HCT116 (cell line): ENCODE data around the gene GSG1L. TPM values are rescaled to one million over a fixed set of nuclear protein-coding genes. Genes with fewer than 3 reads are reported as not detected.

Experiments used
- ATAC-seq: fragments of 200-7000 bp; cut with Tn5 transposase; 2 replicates; pipeline ENCODE4 v1.9.1; 2020; ENCODE audit warnings: mild to moderate bottlenecking, moderate library complexity
- BruUV-seq: library from RNA; stranded (reverse); fragments of 400-500 nt; replicated peaks from 2 replicates; lab custom pipeline; 2021; lab: Mats Ljungman, UMichigan
- CTCF ChIA-PET: fragments of 300-600 bp; sonication (Branson Sonifier 250); formaldehyde crosslinking; loops from one replicate; lab custom pipeline; 2021; ENCODE audit warnings: antibody characterized with exemption; lab: Charles Lee
- POLR2A ChIA-PET: fragments of 300-600, 350-600 bp; sonication (Branson Sonifier 250); formaldehyde crosslinking; loops from one replicate; lab custom pipeline; 2021; ENCODE audit warnings: antibody characterized with exemption; lab: Charles Lee
- RAD21 ChIA-PET, 2 experiments: fragments of 300-600 bp; sonication (Branson Sonifier 250); formaldehyde crosslinking; loops; one replicate each; lab custom pipeline; 2023; ENCODE audit warnings: low total read pairs in 2 of 2; ENCODE audit not compliant: uncharacterized antibody in 2 of 2, unreplicated experiment in 2 of 2, low non-redundant PET in 1 of 2; lab: Charles Lee
- DNase-seq: peaks from one replicate; pipeline ENCODE4 v3.0.0-alpha.2; 2010; ENCODE audit warnings: low read depth, low spot score
- H2AFZ ChIP-seq: fragments of 200-600 bp; shearing (Covaris generic), sonication (generic); 2 replicates; pipeline ENCODE4 v1.6.1; 2017; ENCODE audit warnings: low read depth, mixed run types, mixed read lengths, antibody characterized with exemption, low read length; ENCODE audit not compliant: poor library complexity, severe bottlenecking
- H3K27ac ChIP-seq: 2 replicates; pipeline ENCODE4 v1.5.1; 2012; ENCODE audit warnings: low read depth, low read length
- H3K27me3 ChIP-seq: fragments of 200-600 bp; sonication (generic); 2 replicates; pipeline ENCODE4 v1.6.1; 2016; ENCODE audit warnings: mixed run types, low read length, mixed read lengths; ENCODE audit not compliant: insufficient read depth
- H3K36me3 ChIP-seq, 2 experiments: fragments of 200-500 bp in 1 of 2; fragments of 200-600 bp in 1 of 2; sonication (Bioruptor generic) in 1 of 2; sonication (generic) in 1 of 2; 2 replicates each; pipeline versions ENCODE4 v1.5.1 to v1.6.1; 2014 to 2016; ENCODE audit warnings: low read length in 2 of 2, inconsistent platforms in 1 of 2, mixed read lengths in 1 of 2, mixed run types in 1 of 2; ENCODE audit not compliant: insufficient read depth in 2 of 2, control insufficient read depth in 1 of 2
- H3K4me1 ChIP-seq, 2 experiments: fragments of 200-600 bp in 1 of 2; sonication (generic) in 1 of 2; 2 replicates each; pipeline versions ENCODE4 v1.5.1 to v1.6.1; 2012 to 2017; ENCODE audit warnings: low read length in 2 of 2, inconsistent platforms in 1 of 2, mild to moderate bottlenecking in 1 of 2, mixed read lengths in 1 of 2, mixed run types in 1 of 2, moderate library complexity in 1 of 2; ENCODE audit not compliant: insufficient read depth in 2 of 2, control insufficient read depth in 1 of 2
- H3K4me2 ChIP-seq: fragments of 200-600 bp; sonication (generic); 2 replicates; pipeline ENCODE4 v1.6.1; 2017; ENCODE audit warnings: mixed run types, low read length, mixed read lengths
- H3K4me3 ChIP-seq, 2 experiments: fragments of 200-600 bp in 1 of 2; sonication (generic) in 1 of 2; replicated peaks in 1 of 2; 2 replicates each; pipeline ENCODE4 v1.5.1; 2011 to 2016; ENCODE audit warnings: low read length in 2 of 2, control low read depth in 1 of 2, low read depth in 1 of 2, mild to moderate bottlenecking in 1 of 2, mixed read lengths in 1 of 2, mixed run types in 1 of 2
- H3K79me2 ChIP-seq: fragments of 200-600 bp; sonication (generic); 2 replicates; pipeline ENCODE4 v1.6.1; 2017; ENCODE audit warnings: mild to moderate bottlenecking, mixed run types, low read length, moderate library complexity, mixed read lengths; ENCODE audit not compliant: insufficient read depth
- H3K9ac ChIP-seq: fragments of 200-600 bp; sonication (generic); 2 replicates; pipeline ENCODE4 v1.6.1; 2016; ENCODE audit warnings: low read length, mixed read lengths
- H3K9me2 ChIP-seq: fragments of 200-600 bp; sonication (generic), shearing (Covaris generic); 2 replicates; pipeline ENCODE4 v1.6.1; 2017; ENCODE audit warnings: mixed run types, mild to moderate bottlenecking, moderate library complexity; ENCODE audit not compliant: insufficient read depth
- H3K9me3 ChIP-seq, 2 experiments: fragments of 200-500 bp in 1 of 2; fragments of 200-600 bp in 1 of 2; sonication (Bioruptor generic) in 1 of 2; sonication (generic) in 1 of 2; 2 replicates each; pipeline ENCODE4 v1.6.1; 2014 to 2017; ENCODE audit warnings: low read length in 2 of 2, mixed read lengths in 2 of 2, inconsistent platforms in 1 of 2, low read depth in 1 of 2, mild to moderate bottlenecking in 1 of 2, mixed run types in 1 of 2, moderate library complexity in 1 of 2; ENCODE audit not compliant: control insufficient read depth in 1 of 2, insufficient read depth in 1 of 2
- H4K20me1 ChIP-seq: fragments of 200-600 bp; sonication (generic), shearing (Covaris generic); 2 replicates; pipeline ENCODE4 v1.6.1; 2017; ENCODE audit warnings: mixed run types, mild to moderate bottlenecking, moderate library complexity; ENCODE audit not compliant: insufficient read depth
- CBX3 ChIP-seq: IDR thresholded peaks from 2 replicates; pipeline ENCODE4 v1.6.1; 2012; ENCODE audit warnings: low read depth
- CEBPB ChIP-seq: IDR thresholded peaks from 2 replicates; pipeline ENCODE4 v1.6.1; 2012; ENCODE audit warnings: low read depth
- EGR1 ChIP-seq: IDR thresholded peaks from 2 replicates; pipeline ENCODE4 v1.6.1; 2012; ENCODE audit warnings: low read depth
- EZH2 ChIP-seq: fragments of 200-600 bp; sonication (generic); IDR thresholded peaks from 2 replicates; pipeline ENCODE4 v1.6.1; 2017; ENCODE audit warnings: antibody characterized with exemption, mixed run types
- EZH2phosphoT487 ChIP-seq: fragments of 200-600 bp; IDR thresholded peaks from 2 replicates; pipeline ENCODE4 v1.6.1; 2018; ENCODE audit warnings: antibody characterized with exemption, borderline replicate concordance
- FOSL1 ChIP-seq: IDR thresholded peaks from 2 replicates; pipeline ENCODE4 v1.6.1; 2012; ENCODE audit warnings: low read depth
- JUND ChIP-seq: IDR thresholded peaks from 2 replicates; pipeline ENCODE4 v1.6.1; 2012
- POLR2A ChIP-seq: IDR thresholded peaks from 2 replicates; pipeline ENCODE4 v1.7.0; 2011; ENCODE audit warnings: borderline replicate concordance; ENCODE audit not compliant: insufficient read depth, insufficient read length; ENCODE audit errors: extremely low read depth
- POLR2AphosphoS5 ChIP-seq: IDR thresholded peaks from 2 replicates; pipeline ENCODE4 v1.6.1; 2011; ENCODE audit warnings: mild to moderate bottlenecking, low read depth, low read length, moderate library complexity
- RAD21 ChIP-seq: IDR thresholded peaks from 2 replicates; pipeline ENCODE4 v1.6.1; 2012; ENCODE audit warnings: low read depth, mild to moderate bottlenecking
- SP1 ChIP-seq: IDR thresholded peaks from 2 replicates; pipeline ENCODE4 v1.6.1; 2012; ENCODE audit warnings: low read depth
- SRF ChIP-seq: IDR thresholded peaks from 2 replicates; pipeline ENCODE4 v1.6.1; 2012; ENCODE audit warnings: low read depth
- TCF7L2 ChIP-seq: IDR thresholded peaks from 2 replicates; pipeline ENCODE4 v1.7.0; 2011; ENCODE audit warnings: borderline replicate concordance, inconsistent platforms; ENCODE audit not compliant: insufficient read depth, insufficient read length; ENCODE audit errors: extremely low read depth
- ZNF274 ChIP-seq: fragments of 200-500 bp; sonication (Bioruptor generic); IDR thresholded peaks from 2 replicates; pipeline ENCODE4 v1.6.1; 2014; ENCODE audit warnings: mild to moderate bottlenecking, low read depth, low read length, inconsistent platforms
- intact Hi-C: fragments of 100-400 bp; cut with micrococcal nuclease; formaldehyde crosslinking; loops from 2 replicates; pipeline ENCODE4 v1.10.0; 2022
- total RNA-seq: library from RNA; stranded (reverse); gene quantifications from one replicate; pipeline ENCODE4 v1.2.1, GENCODE V29; 2021; ENCODE audit not compliant: unreplicated experiment
- TF ChIP-seq, protein P1 (sequence below): IDR thresholded peaks from 2 replicates; pipeline ENCODE4 v1.6.1; 2012; ENCODE audit warnings: low read depth
- TF ChIP-seq, protein P2 (sequence below), 3 experiments: fragments of 200-600 bp in 1 of 3; sonication (generic) in 1 of 3; IDR thresholded peaks in 2 of 3; conservative IDR thresholded peaks in 1 of 3; 2 replicates each; pipeline ENCODE4 v1.5.1; 2012 to 2017; ENCODE audit warnings: low read depth in 2 of 3, low read length in 2 of 3, antibody characterized with exemption in 1 of 3, borderline replicate concordance in 1 of 3, control low read depth in 1 of 3, mild to moderate bottlenecking in 1 of 3, mixed read lengths in 1 of 3, mixed run types in 1 of 3, moderate library complexity in 1 of 3; ENCODE audit not compliant: insufficient read depth in 1 of 3
- TF ChIP-seq, protein P3 (sequence below): IDR thresholded peaks from 2 replicates; pipeline ENCODE4 v1.6.1; 2012
- TF ChIP-seq, protein P4 (sequence below): IDR thresholded peaks from 2 replicates; pipeline ENCODE4 v1.6.1; 2012
- TF ChIP-seq, protein P5 (sequence below): IDR thresholded peaks from 2 replicates; pipeline ENCODE4 v1.6.1; 2011; ENCODE audit warnings: mild to moderate bottlenecking, low read length, moderate library complexity; ENCODE audit not compliant: insufficient replicate concordance; ENCODE audit errors: extremely low read depth

GSG1L gene
- total RNA-seq, 1 experiment from 2014 or later, result not detected

DNA sequence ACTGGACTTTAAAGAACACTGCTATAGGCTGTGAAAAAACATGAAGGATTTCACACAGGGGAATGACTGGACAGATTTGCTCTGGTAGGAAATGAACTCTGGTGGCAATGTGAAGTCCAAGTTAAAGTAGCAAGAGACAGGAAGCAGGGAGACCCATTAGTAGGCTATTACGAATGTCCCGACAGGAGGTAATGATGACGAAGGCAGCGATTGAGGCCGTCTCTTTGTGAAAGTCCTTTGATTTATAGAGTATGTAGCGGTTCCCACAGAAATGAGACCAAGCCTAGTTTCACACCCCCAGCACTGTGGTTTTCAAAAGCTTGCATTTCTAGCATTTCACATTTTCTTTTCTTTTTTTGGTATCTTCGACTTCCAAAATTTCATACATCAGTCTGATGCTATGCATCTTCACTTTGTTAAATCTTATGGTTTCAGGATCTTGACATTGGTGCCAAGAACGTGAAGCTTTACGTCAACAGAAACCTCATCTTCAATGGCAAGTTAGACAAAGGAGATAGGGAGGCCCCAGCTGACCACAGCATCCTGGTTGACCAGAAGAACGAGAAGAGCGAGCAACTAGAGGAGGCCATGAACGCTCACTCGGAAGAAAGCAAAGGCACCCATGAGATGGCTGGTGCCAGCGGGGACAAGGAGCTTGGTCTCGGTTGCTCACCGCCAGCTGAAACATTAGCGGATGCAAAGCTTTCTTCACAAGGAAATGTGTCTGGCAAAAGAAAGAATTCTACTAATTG is 323.7 kb downstream of the GSG1L start:
- H2AFZ ChIP-seq, result no peak overlapping the region
- ChIA-PET CTCF (no interaction called here), RAD21 (no interaction called here), POLR2A (no interaction called here)
- no peaks in the 10 kb centered on the region for H3K27me3 ChIP-seq
- intact Hi-C loops, result no loop called here
- ATAC-seq (no peak), DNase-seq (no peak)
- H3K9me3 ChIP-seq, result no peaks in the 10 kb centered on the region
- H3K4me2 ChIP-seq, result no peak overlapping the region
- H3K27ac ChIP-seq, result no peak overlapping the region
- no peaks in the 10 kb centered on the region for H3K9me2 ChIP-seq
- no peaks in the 10 kb centered on the region for H3K36me3 ChIP-seq
- no peaks in the 10 kb centered on the region for H4K20me1 ChIP-seq
- no peak overlapping the region for H3K4me3 ChIP-seq
- no peaks in the 10 kb centered on the region for H3K79me2 ChIP-seq
- no peak overlapping the region for H3K9ac ChIP-seq
- H3K4me1 ChIP-seq, result no peaks in the 10 kb centered on the region
- no TSS peak for BruUV-seq
- TF ChIP-seq, protein P1, sequence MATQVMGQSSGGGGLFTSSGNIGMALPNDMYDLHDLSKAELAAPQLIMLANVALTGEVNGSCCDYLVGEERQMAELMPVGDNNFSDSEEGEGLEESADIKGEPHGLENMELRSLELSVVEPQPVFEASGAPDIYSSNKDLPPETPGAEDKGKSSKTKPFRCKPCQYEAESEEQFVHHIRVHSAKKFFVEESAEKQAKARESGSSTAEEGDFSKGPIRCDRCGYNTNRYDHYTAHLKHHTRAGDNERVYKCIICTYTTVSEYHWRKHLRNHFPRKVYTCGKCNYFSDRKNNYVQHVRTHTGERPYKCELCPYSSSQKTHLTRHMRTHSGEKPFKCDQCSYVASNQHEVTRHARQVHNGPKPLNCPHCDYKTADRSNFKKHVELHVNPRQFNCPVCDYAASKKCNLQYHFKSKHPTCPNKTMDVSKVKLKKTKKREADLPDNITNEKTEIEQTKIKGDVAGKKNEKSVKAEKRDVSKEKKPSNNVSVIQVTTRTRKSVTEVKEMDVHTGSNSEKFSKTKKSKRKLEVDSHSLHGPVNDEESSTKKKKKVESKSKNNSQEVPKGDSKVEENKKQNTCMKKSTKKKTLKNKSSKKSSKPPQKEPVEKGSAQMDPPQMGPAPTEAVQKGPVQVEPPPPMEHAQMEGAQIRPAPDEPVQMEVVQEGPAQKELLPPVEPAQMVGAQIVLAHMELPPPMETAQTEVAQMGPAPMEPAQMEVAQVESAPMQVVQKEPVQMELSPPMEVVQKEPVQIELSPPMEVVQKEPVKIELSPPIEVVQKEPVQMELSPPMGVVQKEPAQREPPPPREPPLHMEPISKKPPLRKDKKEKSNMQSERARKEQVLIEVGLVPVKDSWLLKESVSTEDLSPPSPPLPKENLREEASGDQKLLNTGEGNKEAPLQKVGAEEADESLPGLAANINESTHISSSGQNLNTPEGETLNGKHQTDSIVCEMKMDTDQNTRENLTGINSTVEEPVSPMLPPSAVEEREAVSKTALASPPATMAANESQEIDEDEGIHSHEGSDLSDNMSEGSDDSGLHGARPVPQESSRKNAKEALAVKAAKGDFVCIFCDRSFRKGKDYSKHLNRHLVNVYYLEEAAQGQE, result no peak
- no peak for TF ChIP-seq TCF7L2
- no peak for TF ChIP-seq EGR1
- no peak for TF ChIP-seq RAD21
- no peak for TF ChIP-seq CBX3
- TF ChIP-seq, protein P2, sequence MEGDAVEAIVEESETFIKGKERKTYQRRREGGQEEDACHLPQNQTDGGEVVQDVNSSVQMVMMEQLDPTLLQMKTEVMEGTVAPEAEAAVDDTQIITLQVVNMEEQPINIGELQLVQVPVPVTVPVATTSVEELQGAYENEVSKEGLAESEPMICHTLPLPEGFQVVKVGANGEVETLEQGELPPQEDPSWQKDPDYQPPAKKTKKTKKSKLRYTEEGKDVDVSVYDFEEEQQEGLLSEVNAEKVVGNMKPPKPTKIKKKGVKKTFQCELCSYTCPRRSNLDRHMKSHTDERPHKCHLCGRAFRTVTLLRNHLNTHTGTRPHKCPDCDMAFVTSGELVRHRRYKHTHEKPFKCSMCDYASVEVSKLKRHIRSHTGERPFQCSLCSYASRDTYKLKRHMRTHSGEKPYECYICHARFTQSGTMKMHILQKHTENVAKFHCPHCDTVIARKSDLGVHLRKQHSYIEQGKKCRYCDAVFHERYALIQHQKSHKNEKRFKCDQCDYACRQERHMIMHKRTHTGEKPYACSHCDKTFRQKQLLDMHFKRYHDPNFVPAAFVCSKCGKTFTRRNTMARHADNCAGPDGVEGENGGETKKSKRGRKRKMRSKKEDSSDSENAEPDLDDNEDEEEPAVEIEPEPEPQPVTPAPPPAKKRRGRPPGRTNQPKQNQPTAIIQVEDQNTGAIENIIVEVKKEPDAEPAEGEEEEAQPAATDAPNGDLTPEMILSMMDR (IDR thresholded peaks at IDR 0.05 in 2 of 3, conservative IDR thresholded peaks at IDR 0.05 in 1 of 3; ENCODE audit: borderline replicate concordance in 1 of 3, insufficient read depth in 1 of 3, low read depth in 2 of 3, low read length in 2 of 3), result no peak
- no peak for TF ChIP-seq EZH2phosphoT487
- no peak for TF ChIP-seq JUND
- no peak for TF ChIP-seq EZH2
- TF ChIP-seq POLR2AphosphoS5, result no peak
- TF ChIP-seq, protein P3, sequence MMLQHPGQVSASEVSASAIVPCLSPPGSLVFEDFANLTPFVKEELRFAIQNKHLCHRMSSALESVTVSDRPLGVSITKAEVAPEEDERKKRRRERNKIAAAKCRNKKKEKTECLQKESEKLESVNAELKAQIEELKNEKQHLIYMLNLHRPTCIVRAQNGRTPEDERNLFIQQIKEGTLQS, result no peak
- TF ChIP-seq, protein P4, sequence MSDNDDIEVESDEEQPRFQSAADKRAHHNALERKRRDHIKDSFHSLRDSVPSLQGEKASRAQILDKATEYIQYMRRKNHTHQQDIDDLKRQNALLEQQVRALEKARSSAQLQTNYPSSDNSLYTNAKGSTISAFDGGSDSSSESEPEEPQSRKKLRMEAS, result no peak
- TF ChIP-seq POLR2A, result no peak
- no peak for TF ChIP-seq CEBPB
- TF ChIP-seq ZNF274, result no peak
- no peak for TF ChIP-seq FOSL1
- TF ChIP-seq SRF, result no peak
- TF ChIP-seq, protein P5, sequence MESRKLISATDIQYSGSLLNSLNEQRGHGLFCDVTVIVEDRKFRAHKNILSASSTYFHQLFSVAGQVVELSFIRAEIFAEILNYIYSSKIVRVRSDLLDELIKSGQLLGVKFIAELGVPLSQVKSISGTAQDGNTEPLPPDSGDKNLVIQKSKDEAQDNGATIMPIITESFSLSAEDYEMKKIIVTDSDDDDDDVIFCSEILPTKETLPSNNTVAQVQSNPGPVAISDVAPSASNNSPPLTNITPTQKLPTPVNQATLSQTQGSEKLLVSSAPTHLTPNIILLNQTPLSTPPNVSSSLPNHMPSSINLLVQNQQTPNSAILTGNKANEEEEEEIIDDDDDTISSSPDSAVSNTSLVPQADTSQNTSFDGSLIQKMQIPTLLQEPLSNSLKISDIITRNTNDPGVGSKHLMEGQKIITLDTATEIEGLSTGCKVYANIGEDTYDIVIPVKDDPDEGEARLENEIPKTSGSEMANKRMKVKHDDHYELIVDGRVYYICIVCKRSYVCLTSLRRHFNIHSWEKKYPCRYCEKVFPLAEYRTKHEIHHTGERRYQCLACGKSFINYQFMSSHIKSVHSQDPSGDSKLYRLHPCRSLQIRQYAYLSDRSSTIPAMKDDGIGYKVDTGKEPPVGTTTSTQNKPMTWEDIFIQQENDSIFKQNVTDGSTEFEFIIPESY, result no peak
- no peak for TF ChIP-seq SP1
